AG04450 (cell line): ENCODE results near the gene SPATA18. TPM values are rescaled to one million over a fixed set of nuclear protein-coding genes. Genes with fewer than 3 reads are reported as not detected.

Experiments
- CTCF ChIA-PET: fragments of 300-600, 350-600 bp; formaldehyde crosslinking; extraction: SDS; loops from one replicate; lab custom pipeline; 2022; ENCODE audit warnings: antibody characterized with exemption, inconsistent platforms; lab: Charles Lee
- POLR2A ChIA-PET: fragments of 350-600 bp; formaldehyde crosslinking; extraction: SDS; loops from one replicate; lab custom pipeline; 2021; ENCODE audit warnings: antibody characterized with exemption, inconsistent platforms; lab: Yijun Ruan, JAX
- DNase-seq: peaks from one replicate; pipeline ENCODE4 v3.0.0-alpha.2; 2011; ENCODE audit warnings: low read depth, low spot score
- H3K27ac ChIP-seq: one replicate; pipeline ENCODE4 v1.5.1; 2012; ENCODE audit warnings: low read depth, low read length, control low read depth
- H3K27me3 ChIP-seq: one replicate; pipeline ENCODE4 v1.6.0; 2012; ENCODE audit warnings: low read length; ENCODE audit not compliant: control insufficient read depth, insufficient read depth
- H3K4me3 ChIP-seq: 2 replicates; pipeline ENCODE4 v1.5.1; 2011; ENCODE audit warnings: mild to moderate bottlenecking, low read depth, low read length, control low read depth
- H3K9me3 ChIP-seq: 2 replicates; pipeline ENCODE4 v1.5.1; 2012; ENCODE audit warnings: low read length; ENCODE audit not compliant: control insufficient read depth, insufficient read depth
- CTCF ChIP-seq: IDR thresholded peaks from 2 replicates; pipeline ENCODE4 v1.5.1; 2011; ENCODE audit warnings: low read depth, low read length, control low read depth, inconsistent platforms
- polyA plus RNA-seq: library from polyadenylated mRNA; depleted of rRNA; stranded (reverse); fragments of >200 nt; gene quantifications from 2 replicates; pipeline ENCODE4 v1.2.3, GENCODE V29; 2011

SPATA18 gene
- polyA plus RNA-seq, 1 experiment = 12.7 TPM

DNA sequence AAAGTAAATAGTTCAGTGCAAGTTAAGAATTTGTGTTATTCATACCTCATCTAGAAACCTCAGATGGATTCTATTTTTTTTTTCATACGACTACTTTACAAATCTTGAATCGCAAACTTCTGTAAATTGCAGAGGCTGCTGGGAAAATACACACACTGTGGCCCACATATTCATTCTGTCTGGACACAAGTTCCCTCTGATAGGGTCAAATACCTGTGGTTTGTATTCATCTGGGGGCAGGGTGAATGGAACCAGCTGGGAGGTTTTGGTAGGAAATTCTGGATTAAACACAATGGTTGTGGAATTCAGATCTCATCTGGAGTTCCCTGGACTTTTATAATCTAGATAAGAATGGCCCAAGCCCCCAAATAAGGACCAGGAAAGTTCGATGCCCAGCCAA lies 56.2 kb downstream of the SPATA18 start:
- ChIA-PET POLR2A (no interaction called here), CTCF (no interaction called here)
- no peaks in the 10 kb centered on the region for H3K27me3 ChIP-seq
- no peak overlapping the region for H3K4me3 ChIP-seq
- H3K9me3 ChIP-seq = no peaks in the 10 kb centered on the region
- no peak overlapping the region for H3K27ac ChIP-seq
- no peak for TF ChIP-seq CTCF
- DNase-seq = no peak

GRCh38 chr4:52107745-52108144 lies 56.6 kb downstream of the SPATA18 start:
- Histone ChIP-seq H3K27ac (no peak overlapping the region), H3K9me3 (no peaks in the 10 kb centered on the region), H3K4me3 (no peak overlapping the region), H3K27me3 (no peaks in the 10 kb centered on the region)
- CTCF ChIA-PET = no interaction called here
- no peak for TF ChIP-seq CTCF
- DNase-seq = no peak
- POLR2A ChIA-PET = no interaction called here

DNA sequence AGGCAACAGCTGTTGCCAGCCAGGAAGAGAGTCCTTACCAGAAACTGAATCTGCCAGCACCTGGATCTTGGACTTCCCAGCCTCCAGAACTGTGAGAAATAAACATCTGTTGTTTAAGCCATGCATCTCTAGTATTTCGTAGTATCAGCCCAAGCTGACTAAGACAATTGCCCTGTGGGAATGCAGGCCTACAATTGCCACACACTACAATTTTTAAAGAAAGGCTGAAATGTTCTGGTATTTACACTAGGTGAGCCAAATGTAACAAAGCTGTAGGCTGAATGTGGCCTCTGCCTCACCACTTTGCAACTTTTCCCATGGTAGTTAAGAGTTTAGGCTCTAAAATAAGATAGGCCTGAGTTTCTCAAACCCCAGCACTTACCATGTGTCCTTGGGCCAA lies 59.1 kb downstream of the SPATA18 start:
- CTCF ChIA-PET = no interaction called here
- POLR2A ChIA-PET = no interaction called here
- no peaks in the 10 kb centered on the region for H3K9me3 ChIP-seq
- no peak for TF ChIP-seq CTCF
- H3K27ac ChIP-seq = no peak overlapping the region
- DNase-seq = no peak
- no peaks in the 10 kb centered on the region for H3K27me3 ChIP-seq
- H3K4me3 ChIP-seq = no peak overlapping the region

- DNase-seq = no peak
- TF ChIP-seq CTCF = no peak
- H3K27me3 ChIP-seq = no peaks in the 10 kb centered on the region
- POLR2A ChIA-PET = no interaction called here
- H3K9me3 ChIP-seq = no peaks in the 10 kb centered on the region
- H3K4me3 ChIP-seq = no peak overlapping the region
- CTCF ChIA-PET = no interaction called here
- no peak overlapping the region for H3K27ac ChIP-seq
Measured at GRCh38 chr4:52111995-52112394, 60.9 kb downstream of the SPATA18 start.

- Histone ChIP-seq H3K27me3 (no peaks in the 10 kb centered on the region), H3K27ac (no peak overlapping the region), H3K4me3 (no peak overlapping the region), H3K9me3 (no peaks in the 10 kb centered on the region)
- no peak for DNase-seq
- TF ChIP-seq CTCF = no peak
- ChIA-PET POLR2A (no interaction called here), CTCF (no interaction called here)
Measured at GRCh38 chr4:52112411-52112810, 61.3 kb downstream of the SPATA18 start.
